H1 (cell line): Measurements from ENCODE around the gene EPHA4.

ENCODE experiments used
- CTCF ChIP-seq, 3 experiments: IDR thresholded peaks; 1 replicate in 2 of 3; 2 replicates in 1 of 3; pipeline versions ENCODE4 v1.5.1 to v1.6.1; 2011; ENCODE audit warnings: low read length in 3 of 3, mild to moderate bottlenecking in 3 of 3, inconsistent platforms in 2 of 3, low read depth in 1 of 3, moderate library complexity in 1 of 3; ENCODE audit not compliant: insufficient read depth in 1 of 3; ENCODE audit errors: control extremely low read depth in 1 of 3
- EGR1 ChIP-seq: IDR thresholded peaks from 2 replicates; pipeline ENCODE4 v1.6.1; 2011; ENCODE audit warnings: low read depth, low read length, borderline replicate concordance
- EP300 ChIP-seq, 2 experiments: IDR thresholded peaks; 1 replicate in 1 of 2; 2 replicates in 1 of 2; pipeline ENCODE4 v1.6.1; 2011 to 2012; ENCODE audit warnings: low read depth in 2 of 2, low read length in 2 of 2, mild to moderate bottlenecking in 2 of 2, borderline replicate concordance in 1 of 2, inconsistent platforms in 1 of 2, moderate library complexity in 1 of 2
- EZH2 ChIP-seq: fragments of 200-600 bp; sonication (generic); IDR thresholded peaks from 2 replicates; pipeline ENCODE4 v1.7.1; 2012; ENCODE audit warnings: low read depth, mild to moderate bottlenecking, moderate library complexity, low read length, inconsistent platforms; ENCODE audit not compliant: severe bottlenecking
- NRF1 ChIP-seq: IDR thresholded peaks from 2 replicates; pipeline ENCODE4 v1.6.1; 2011; ENCODE audit warnings: mild to moderate bottlenecking, low read depth, low read length, improper control_type of control experiment
- POLR2A ChIP-seq, 2 experiments: IDR thresholded peaks; 1 replicate in 1 of 2; 2 replicates in 1 of 2; pipeline ENCODE4 v1.6.1; 2011; ENCODE audit warnings: low read depth in 2 of 2, low read length in 2 of 2, mild to moderate bottlenecking in 2 of 2; ENCODE audit errors: control extremely low read depth in 1 of 2
- POLR2AphosphoS5 ChIP-seq: IDR thresholded peaks from 2 replicates; pipeline ENCODE4 v1.6.1; 2011; ENCODE audit warnings: low read depth, low read length
- RNF2 ChIP-seq: fragments of 200-900, 300-1000 bp; sonication (generic); IDR thresholded peaks from 2 replicates; pipeline ENCODE4 v1.7.1; 2016; ENCODE audit warnings: borderline replicate concordance, low read depth, mild to moderate bottlenecking, antibody characterized with exemption, low read length; ENCODE audit not compliant: poor library complexity, severe bottlenecking; ENCODE audit errors: missing control alignments
- USF2 ChIP-seq: IDR thresholded peaks from 2 replicates; pipeline ENCODE4 v1.6.1; 2011; ENCODE audit warnings: low read length, improper control_type of control experiment

GRCh38 chr2:221477714-221478484, 94.2 kb downstream of the EPHA4 start:
- TF ChIP-seq EZH2 = no peak
- no peak for TF ChIP-seq POLR2AphosphoS5
- no peak for TF ChIP-seq POLR2A (IDR thresholded peaks at IDR 0.05; ENCODE audit: control extremely low read depth in 1 of 2, low read depth in 2 of 2, low read length in 2 of 2)
- TF ChIP-seq CTCF (IDR thresholded peaks at IDR 0.05; ENCODE audit: control extremely low read depth in 1 of 3, insufficient read depth in 1 of 3, low read depth in 1 of 3, low read length in 3 of 3) = no peak
- no peak for TF ChIP-seq NRF1
- TF ChIP-seq EP300 (IDR thresholded peaks at IDR 0.05; ENCODE audit: borderline replicate concordance in 1 of 2, low read depth in 2 of 2, low read length in 2 of 2) = no peak
- TF ChIP-seq USF2 = no peak
- no peak for TF ChIP-seq EGR1
- no peak for TF ChIP-seq RNF2
